Measurements from ENCODE around the gene IL21R.
"Not testable (repeated sequence)": the region's sequence is repeated elsewhere in the genome, so short reads cannot be mapped to it uniquely, and the experiment has no call there.

The IL21R gene

GRCh38 chr16:27446721-27447120, 44.7 kb downstream of the IL21R start:
- DNase-seq (ENCODE audit: low read depth) = peak; percentile 80

GRCh38 chr16:27447301-27447700, 45.3 kb downstream of the IL21R start:
- no peak for DNase-seq (ENCODE audit: low read depth)

DNA sequence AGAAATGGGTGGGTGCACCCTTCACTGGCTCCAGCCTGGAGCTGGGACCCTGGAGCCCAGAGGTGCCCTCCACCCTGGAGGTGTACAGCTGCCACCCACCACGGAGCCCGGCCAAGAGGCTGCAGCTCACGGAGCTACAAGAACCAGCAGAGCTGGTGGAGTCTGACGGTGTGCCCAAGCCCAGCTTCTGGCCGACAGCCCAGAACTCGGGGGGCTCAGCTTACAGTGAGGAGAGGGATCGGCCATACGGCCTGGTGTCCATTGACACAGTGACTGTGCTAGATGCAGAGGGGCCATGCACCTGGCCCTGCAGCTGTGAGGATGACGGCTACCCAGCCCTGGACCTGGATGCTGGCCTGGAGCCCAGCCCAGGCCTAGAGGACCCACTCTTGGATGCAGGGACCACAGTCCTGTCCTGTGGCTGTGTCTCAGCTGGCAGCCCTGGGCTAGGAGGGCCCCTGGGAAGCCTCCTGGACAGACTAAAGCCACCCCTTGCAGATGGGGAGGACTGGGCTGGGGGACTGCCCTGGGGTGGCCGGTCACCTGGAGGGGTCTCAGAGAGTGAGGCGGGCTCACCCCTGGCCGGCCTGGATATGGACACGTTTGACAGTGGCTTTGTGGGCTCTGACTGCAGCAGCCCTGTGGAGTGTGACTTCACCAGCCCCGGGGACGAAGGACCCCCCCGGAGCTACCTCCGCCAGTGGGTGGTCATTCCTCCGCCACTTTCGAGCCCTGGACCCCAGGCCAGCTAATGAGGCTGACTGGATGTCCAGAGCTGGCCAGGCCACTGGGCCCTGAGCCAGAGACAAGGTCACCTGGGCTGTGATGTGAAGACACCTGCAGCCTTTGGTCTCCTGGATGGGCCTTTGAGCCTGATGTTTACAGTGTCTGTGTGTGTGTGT, 46.8 kb downstream of the IL21R start:
- no peak for DNase-seq (ENCODE audit: low read depth)

GRCh38 chr16:27449434-27450195, 47.6 kb downstream of the IL21R start:
- DNase-seq (ENCODE audit: low read depth) = peak; percentile 84

DNA sequence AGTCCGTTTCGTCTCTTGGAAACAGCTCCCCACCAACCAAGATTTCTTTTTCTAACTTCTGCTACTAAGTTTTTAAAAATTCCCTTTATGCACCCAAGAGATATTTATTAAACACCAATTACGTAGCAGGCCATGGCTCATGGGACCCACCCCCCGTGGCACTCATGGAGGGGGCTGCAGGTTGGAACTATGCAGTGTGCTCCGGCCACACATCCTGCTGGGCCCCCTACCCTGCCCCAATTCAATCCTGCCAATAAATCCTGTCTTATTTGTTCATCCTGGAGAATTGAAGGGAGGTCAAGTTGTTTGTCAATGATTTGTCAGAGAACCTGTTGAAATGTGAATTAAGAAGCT, 48.2 kb downstream of the IL21R start:
- no peak for DNase-seq (ENCODE audit: low read depth)

- no peak for DNase-seq (ENCODE audit: low read depth)
Measured at GRCh38 chr16:27452569-27453493, 50.9 kb downstream of the IL21R start.

DNA sequence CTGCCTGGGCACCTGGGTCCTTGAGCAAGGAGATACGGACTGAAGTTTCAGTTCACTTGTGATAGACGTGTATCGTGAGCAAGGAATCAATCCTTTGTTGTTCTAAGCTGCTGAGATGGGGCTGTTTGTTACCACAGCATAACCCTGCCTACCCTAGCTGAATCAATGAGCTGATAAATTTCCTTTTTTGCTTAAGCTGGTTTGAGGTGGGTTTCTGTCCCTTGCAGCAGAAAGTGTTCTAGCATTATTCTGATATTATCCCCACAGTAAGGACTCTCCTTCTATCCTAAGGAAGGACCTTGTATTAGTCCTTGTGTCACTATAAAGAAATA, 51.5 kb downstream of the IL21R start:
- no peak for DNase-seq (ENCODE audit: low read depth)

DNA sequence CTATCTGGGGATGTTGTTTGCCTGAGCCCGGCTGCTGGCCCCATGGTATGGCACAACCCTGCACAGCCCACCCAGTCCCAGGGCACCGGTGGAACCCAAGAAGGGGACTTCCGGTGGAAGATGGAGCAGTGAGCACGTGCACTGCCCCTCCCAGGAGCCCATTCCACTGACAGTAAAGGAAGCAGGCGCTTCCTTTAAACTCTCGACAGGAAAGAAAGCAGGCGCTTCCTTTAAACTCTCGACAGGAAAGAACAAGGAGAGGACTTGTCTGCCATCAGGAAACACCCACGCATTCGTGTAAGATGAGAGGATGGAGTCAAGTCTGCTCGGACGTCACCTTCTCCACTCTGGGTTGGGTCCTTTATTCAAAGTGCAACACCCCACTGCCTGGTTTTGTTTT, 53.7 kb downstream of the IL21R start:
- DNase-seq (ENCODE audit: low read depth) = no peak

DNA sequence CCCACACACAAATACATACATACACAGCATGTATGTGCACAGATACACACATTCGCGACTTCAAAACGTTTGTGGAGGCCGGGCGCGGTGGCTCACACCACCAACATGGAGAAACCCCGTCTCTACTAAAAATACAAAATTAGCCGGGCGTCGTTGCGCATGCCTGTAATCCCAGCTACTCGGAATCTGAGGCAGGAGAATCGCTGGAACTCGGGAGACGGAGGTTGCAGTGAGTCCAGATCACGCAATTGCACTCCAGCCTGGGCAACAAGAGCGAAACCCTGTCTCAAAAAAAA, 55.6 kb downstream of the IL21R start:
- DNase-seq (ENCODE audit: low read depth) = not testable (repeated sequence)

DNA sequence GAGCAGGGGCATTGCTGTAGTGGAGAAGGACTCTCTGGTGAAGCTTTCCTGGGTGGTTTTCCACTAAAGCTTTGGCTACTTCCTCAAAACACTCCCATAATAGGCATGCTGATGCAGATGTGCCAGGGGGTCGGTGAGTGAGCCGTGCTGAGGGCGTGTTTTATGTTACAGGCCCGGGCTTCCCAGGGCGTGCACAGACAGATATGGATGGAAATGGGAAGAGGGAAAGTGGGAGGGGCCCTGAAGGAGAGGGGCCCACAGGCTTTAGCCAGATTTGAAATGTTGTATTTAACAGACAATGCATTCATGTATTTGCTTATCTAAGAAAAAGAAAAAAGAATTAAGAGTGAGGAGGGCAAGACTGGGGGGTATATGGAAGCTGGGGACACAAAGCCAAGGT, 56.3 kb downstream of the IL21R start:
- no peak for DNase-seq (ENCODE audit: low read depth)

DNA sequence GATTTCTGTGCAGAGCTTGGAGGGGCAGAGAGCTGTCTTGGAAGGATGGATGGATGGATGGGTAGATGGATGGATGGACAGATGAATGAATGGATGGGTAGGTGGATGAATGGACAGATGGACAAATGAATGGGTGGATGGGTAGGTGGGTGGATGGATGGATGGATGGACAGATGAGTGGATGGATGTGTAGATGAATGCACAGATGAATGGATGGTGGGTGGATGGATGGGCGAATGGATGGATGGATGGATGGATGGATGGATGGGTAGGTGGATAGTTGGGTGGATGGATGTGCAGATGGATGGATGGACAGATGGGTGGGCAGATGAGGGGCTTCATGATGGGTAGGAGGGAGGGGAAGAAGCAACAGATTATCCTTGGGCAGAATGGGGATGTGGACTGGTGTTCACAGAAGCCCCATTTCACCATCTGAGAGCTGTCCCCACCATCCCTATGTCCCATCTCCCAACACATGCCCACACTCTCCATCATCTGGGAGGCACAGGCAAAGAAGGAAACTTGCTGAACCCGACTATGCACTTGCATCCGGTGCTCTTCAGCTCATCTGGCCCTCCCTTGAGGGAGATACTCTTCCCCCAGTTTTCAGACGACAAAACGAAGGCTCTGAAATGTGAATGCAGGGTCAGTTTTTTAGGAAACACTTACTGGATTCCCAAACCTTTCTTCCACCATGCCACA, 57.2 kb downstream of the IL21R start:
- DNase-seq (ENCODE audit: low read depth) = no peak

DNA sequence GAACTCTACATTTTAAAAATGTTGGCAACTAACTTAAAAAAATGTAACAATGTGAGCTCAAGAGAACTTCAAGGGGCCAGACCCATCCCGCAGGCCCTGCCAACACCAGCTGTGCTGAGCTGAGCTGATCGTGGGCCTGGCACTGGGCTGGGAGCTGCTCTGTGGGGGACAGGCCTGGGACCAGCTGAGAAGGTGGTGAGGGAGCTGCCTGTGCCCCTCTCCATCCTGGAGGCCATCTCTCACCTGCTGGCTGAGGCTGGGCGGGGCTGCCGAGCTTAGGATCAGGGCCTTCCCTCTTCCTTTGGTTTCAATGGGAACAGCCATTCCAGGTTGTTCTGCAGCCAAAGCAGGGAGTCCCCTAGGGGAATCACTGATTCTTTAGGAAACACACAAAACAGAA, 58.2 kb downstream of the IL21R start:
- no peak for DNase-seq (ENCODE audit: low read depth)

DNA sequence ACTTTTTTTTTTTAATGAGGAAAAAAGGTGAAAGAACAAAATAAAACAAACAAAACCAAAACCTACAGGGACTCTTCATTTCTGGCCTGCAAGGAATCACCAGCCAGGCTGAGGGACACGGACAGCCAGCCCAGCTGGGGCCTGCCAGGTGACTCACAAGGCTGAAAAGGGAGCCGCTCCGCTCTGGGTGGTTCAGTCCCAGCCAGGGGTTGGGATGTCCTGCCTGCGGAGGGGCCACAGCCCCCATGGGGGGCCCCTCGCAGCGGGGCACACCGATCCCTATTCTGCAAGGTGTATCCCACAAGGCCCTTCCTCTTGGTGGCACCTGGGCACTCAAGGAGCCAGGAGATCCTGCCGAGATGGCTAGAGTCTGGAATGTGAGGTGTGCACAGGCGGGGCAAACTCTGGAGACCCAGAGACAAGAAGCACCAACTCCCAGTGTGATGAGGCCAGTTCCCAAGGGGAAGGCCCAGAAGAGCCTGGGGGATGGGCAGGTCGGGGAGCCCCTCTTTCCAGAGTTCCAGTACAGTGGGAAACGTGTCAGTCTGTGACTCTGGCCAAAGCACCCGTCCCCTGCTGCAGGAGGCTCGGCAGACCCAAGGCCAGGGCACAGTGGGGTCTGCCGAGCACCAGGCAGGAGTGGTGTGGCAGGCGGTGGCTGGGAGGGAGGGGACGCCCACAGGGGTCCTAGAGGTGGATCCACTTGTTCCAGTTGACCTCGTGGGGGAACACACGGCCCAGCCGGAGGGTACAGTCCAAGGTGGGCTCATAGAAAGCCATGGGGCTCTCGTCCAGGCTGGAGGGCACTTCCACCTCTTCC, 58.9 kb downstream of the IL21R start:
- DNase-seq (ENCODE audit: low read depth) = no peak

GRCh38 chr16:27461483-27462171, 59.7 kb downstream of the IL21R start:
- DNase-seq (ENCODE audit: low read depth) = no peak

- no peak for DNase-seq (ENCODE audit: low read depth)
Measured at GRCh38 chr16:27462200-27462845, 60.3 kb downstream of the IL21R start.

- DNase-seq (ENCODE audit: low read depth) = no peak
Measured at GRCh38 chr16:27462846-27463682, 61.1 kb downstream of the IL21R start.

DNA sequence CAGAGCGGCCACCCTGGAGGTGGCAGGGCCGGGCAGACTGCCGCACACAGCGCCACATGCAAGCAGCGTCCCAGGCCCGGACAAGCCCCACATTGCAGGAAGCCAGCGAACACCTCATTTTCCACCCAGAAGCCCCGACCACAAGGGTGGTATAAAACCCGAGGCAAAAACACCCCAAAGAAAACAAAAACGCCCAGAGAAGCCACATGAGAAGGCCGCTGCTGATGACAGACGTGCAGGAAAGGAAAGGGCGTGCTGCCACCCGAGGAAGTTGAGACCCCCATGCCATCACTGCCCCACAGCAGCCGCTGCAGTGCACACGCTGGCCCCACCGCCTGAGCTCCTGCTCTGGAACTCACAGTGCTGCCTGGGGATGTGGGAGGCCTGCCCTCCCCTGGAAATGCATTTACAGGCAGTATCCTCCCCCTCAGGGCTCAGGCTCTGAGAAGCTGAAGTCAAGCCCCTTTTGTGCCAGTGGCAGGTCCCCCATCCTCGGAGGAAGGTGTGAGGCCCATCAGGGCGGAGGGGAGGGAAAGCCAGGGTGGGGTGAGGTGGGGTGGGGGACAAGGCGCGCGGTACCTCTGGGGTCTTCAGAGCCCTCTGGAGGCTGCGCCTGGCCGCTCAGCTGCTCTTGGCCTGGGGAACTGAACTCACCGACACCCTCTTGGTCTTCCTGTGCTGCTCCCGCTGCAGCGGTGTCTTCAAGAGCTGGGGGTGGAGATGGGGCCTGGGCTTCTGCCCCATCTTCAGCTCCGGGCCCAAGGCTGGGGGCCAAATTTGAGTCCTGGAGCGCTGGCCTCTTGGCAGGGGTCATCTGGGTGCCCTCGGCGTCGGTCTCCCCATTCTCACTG, 62.0 kb downstream of the IL21R start:
- DNase-seq (ENCODE audit: low read depth) = peak; percentile 39
